HEK293 (cell line): ENCODE measurements around the gene CCND1.
A peak's percentile ranks its signal among the peaks of the same experiment; 100 is the strongest.

Source experiments
- CTCF ChIA-PET: fragments of 350-600 bp; formaldehyde crosslinking; extraction: SDS; loops from one replicate; lab custom pipeline; 2021; ENCODE audit warnings: antibody characterized with exemption; lab: Yijun Ruan, JAX
- POLR2A ChIA-PET: fragments of 300-600 bp; formaldehyde crosslinking; extraction: SDS; loops from one replicate; lab custom pipeline; 2020; ENCODE audit warnings: antibody characterized with exemption, inconsistent platforms; lab: Yijun Ruan, JAX
- H3K27ac ChIP-seq: fragments of 200-500 bp; sonication (Bioruptor generic); 2 replicates; pipeline ENCODE4 v1.5.1; 2014; ENCODE audit warnings: low read depth, low read length, control low read depth, inconsistent platforms; ENCODE audit errors: extremely low read depth
- H3K36me3 ChIP-seq, 2 experiments: fragments of 200-500 bp in 1 of 2; sonication (Bioruptor generic) in 1 of 2; 1 replicate in 1 of 2; 2 replicates in 1 of 2; pipeline ENCODE4 v1.5.1; 2014 to 2017; ENCODE audit warnings: inconsistent platforms in 2 of 2, low read length in 2 of 2; ENCODE audit not compliant: control insufficient read depth in 2 of 2, insufficient read depth in 1 of 2
- H3K4me1 ChIP-seq: fragments of 200-500 bp; sonication (Bioruptor generic); 2 replicates; pipeline ENCODE4 v1.5.1; 2014; ENCODE audit warnings: mild to moderate bottlenecking, low read length, inconsistent platforms; ENCODE audit not compliant: control insufficient read depth, insufficient read depth
- H3K4me3 ChIP-seq: 2 replicates; pipeline ENCODE4 v1.5.1; 2011; ENCODE audit warnings: low read depth, mild to moderate bottlenecking, control low read depth, low read length, moderate library complexity
- H3K9me3 ChIP-seq: fragments of 200-500 bp; sonication (Bioruptor generic); 2 replicates; pipeline ENCODE4 v1.5.1; 2014; ENCODE audit warnings: low read depth, low read length, inconsistent platforms; ENCODE audit not compliant: control insufficient read depth, insufficient read depth
- GLIS1 ChIP-seq: fragments of 450-650 bp; formaldehyde crosslinking; IDR thresholded peaks from 2 replicates; pipeline ENCODE4 v1.5.1; 2016; ENCODE audit warnings: missing biosample characterization, missing genetic modification characterization
- SCRT2 ChIP-seq: fragments of 450-650 bp; formaldehyde crosslinking; IDR thresholded peaks from 2 replicates; pipeline ENCODE4 v1.5.1; 2016; ENCODE audit warnings: missing biosample characterization, missing genetic modification characterization
- YY2 ChIP-seq: fragments of 450-650 bp; formaldehyde crosslinking; IDR thresholded peaks from 2 replicates; pipeline ENCODE4 v1.5.1; 2016; ENCODE audit warnings: missing biosample characterization, missing genetic modification characterization
- ZNF157 ChIP-seq: fragments of 450-650 bp; formaldehyde crosslinking; IDR thresholded peaks from 2 replicates; pipeline ENCODE4 v1.5.1; 2016; ENCODE audit warnings: missing biosample characterization, missing genetic modification characterization
- ZNF223 ChIP-seq: fragments of 450-650 bp; formaldehyde crosslinking; IDR thresholded peaks from 2 replicates; pipeline ENCODE4 v1.5.1; 2016; ENCODE audit warnings: missing biosample characterization, missing genetic modification characterization
- ZNF274 ChIP-seq, 2 experiments: fragments of 200-500 bp in 1 of 2; fragments of 450-650 bp in 1 of 2; sonication (Bioruptor generic) in 1 of 2; formaldehyde crosslinking in 1 of 2; IDR thresholded peaks; 2 replicates each; pipeline versions ENCODE4 v1.5.1 to v1.6.1; 2014 to 2016; ENCODE audit warnings: borderline replicate concordance in 1 of 2, inconsistent platforms in 1 of 2, low read length in 1 of 2, missing biosample characterization in 1 of 2, missing genetic modification characterization in 1 of 2
- ZNF292 ChIP-seq: fragments of 450-650 bp; formaldehyde crosslinking; IDR thresholded peaks from 2 replicates; pipeline ENCODE4 v1.5.1; 2016; ENCODE audit warnings: low read depth, missing biosample characterization, missing genetic modification characterization, borderline replicate concordance
- ZNF341 ChIP-seq: fragments of 450-650 bp; formaldehyde crosslinking; IDR thresholded peaks from 2 replicates; pipeline ENCODE4; 2016; ENCODE audit warnings: low read depth, missing biosample characterization, missing genetic modification characterization
- ZNF48 ChIP-seq: fragments of 450-650 bp; formaldehyde crosslinking; IDR thresholded peaks from 2 replicates; pipeline ENCODE4 v1.5.1; 2016; ENCODE audit warnings: missing biosample characterization, missing genetic modification characterization
- ZNF510 ChIP-seq: fragments of 450-650 bp; formaldehyde crosslinking; IDR thresholded peaks from 2 replicates; pipeline ENCODE4 v1.5.1; 2018; ENCODE audit warnings: mild to moderate bottlenecking, missing genetic modification characterization, missing biosample characterization; ENCODE audit not compliant: insufficient replicate concordance
- ZNF549 ChIP-seq: fragments of 450-650 bp; IDR thresholded peaks from 2 replicates; pipeline ENCODE4 v1.5.1; 2018; ENCODE audit warnings: missing biosample characterization, missing genetic modification characterization, mild to moderate bottlenecking, inconsistent platforms, moderate library complexity
- ZNF654 ChIP-seq: fragments of 450-650 bp; formaldehyde crosslinking; IDR thresholded peaks from 2 replicates; pipeline ENCODE4 v1.5.1; 2016; ENCODE audit warnings: low read depth, missing biosample characterization, missing genetic modification characterization
- ZNF664 ChIP-seq: fragments of 450-650 bp; formaldehyde crosslinking; IDR thresholded peaks from 2 replicates; pipeline ENCODE4 v1.5.1; 2016; ENCODE audit warnings: missing biosample characterization, missing genetic modification characterization
- ZNF76 ChIP-seq: fragments of 450-650 bp; formaldehyde crosslinking; IDR thresholded peaks from 2 replicates; pipeline ENCODE4; 2016; ENCODE audit warnings: low read depth, missing biosample characterization, missing genetic modification characterization, borderline replicate concordance
- ZNF768 ChIP-seq: fragments of 450-650 bp; formaldehyde crosslinking; IDR thresholded peaks from 2 replicates; pipeline ENCODE4 v1.5.1; 2018; ENCODE audit warnings: missing biosample characterization, mild to moderate bottlenecking, missing genetic modification characterization
- TF ChIP-seq, protein P1 (sequence below): fragments of 450-650 bp; formaldehyde crosslinking; IDR thresholded peaks from 2 replicates; pipeline ENCODE4 v1.5.1; 2016; ENCODE audit warnings: missing biosample characterization, missing genetic modification characterization
- TF ChIP-seq, protein P2 (sequence below): fragments of 450-650 bp; formaldehyde crosslinking; IDR thresholded peaks from 2 replicates; pipeline ENCODE4 v1.5.1; 2017; ENCODE audit warnings: missing biosample characterization, missing genetic modification characterization
- TF ChIP-seq, protein P3 (sequence below): sonication (generic); formaldehyde crosslinking; IDR thresholded peaks from 2 replicates; pipeline ENCODE4 v1.8.1; 2022; ENCODE audit warnings: mild to moderate bottlenecking, moderate library complexity, missing genetic modification reagents
- TF ChIP-seq, protein P4 (sequence below): fragments of 450-650 bp; formaldehyde crosslinking; IDR thresholded peaks from 2 replicates; pipeline ENCODE4 v1.5.1; 2016; ENCODE audit warnings: missing biosample characterization, missing genetic modification characterization
- TF ChIP-seq, protein P5 (sequence below): fragments of 450-650 bp; formaldehyde crosslinking; IDR thresholded peaks from 2 replicates; pipeline ENCODE4 v1.5.1; 2016; ENCODE audit warnings: missing biosample characterization, missing genetic modification characterization

The CCND1 gene

DNA sequence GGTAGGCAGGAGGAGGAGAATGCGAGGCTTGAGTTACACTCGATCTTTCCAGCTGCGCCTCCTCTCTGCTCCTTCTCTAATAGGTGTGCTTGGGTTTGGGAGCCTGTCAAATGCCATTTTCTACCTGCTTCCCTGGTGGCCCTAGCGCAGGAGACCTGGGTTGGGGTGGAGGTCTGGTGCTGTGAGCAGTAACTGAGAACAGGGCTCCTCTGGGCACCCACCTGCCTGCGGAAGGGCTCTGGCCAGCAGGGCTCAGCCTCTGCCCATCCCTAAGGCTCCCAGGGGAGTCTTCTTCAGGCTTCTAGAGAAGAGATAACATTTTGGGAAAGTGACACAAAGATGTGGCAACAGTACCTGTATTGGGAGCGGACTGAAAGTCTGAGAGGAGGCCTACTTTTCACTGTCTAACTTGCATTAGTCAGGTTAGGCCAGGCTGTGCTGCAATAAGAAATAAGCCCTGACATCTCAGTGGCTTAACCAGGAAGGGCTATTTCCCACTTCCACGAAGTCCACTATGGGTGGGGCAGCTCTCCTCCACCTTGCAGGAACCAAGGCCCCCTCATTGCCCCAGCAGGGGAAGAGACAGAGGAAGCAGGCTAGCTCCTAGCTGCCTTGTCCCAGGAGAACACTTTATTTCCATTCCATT, 41.8 kb downstream of the CCND1 start:
- Histone ChIP-seq H3K4me1 (no peaks in the 10 kb centered on the region), H3K27ac (no peak overlapping the region), H3K4me3 (no peak overlapping the region), H3K9me3 (no peaks in the 10 kb centered on the region), H3K36me3 (no peaks in the 10 kb centered on the region)
- TF ChIP-seq, protein P1, sequence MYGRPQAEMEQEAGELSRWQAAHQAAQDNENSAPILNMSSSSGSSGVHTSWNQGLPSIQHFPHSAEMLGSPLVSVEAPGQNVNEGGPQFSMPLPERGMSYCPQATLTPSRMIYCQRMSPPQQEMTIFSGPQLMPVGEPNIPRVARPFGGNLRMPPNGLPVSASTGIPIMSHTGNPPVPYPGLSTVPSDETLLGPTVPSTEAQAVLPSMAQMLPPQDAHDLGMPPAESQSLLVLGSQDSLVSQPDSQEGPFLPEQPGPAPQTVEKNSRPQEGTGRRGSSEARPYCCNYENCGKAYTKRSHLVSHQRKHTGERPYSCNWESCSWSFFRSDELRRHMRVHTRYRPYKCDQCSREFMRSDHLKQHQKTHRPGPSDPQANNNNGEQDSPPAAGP, result no peak
- TF ChIP-seq ZNF510 (tag by site-specific recombination) (no peak), ZNF157 (no peak), ZNF292 (tag by site-specific recombination) (no peak), ZNF76 (tag by site-specific recombination) (no peak)
- TF ChIP-seq, protein P2, sequence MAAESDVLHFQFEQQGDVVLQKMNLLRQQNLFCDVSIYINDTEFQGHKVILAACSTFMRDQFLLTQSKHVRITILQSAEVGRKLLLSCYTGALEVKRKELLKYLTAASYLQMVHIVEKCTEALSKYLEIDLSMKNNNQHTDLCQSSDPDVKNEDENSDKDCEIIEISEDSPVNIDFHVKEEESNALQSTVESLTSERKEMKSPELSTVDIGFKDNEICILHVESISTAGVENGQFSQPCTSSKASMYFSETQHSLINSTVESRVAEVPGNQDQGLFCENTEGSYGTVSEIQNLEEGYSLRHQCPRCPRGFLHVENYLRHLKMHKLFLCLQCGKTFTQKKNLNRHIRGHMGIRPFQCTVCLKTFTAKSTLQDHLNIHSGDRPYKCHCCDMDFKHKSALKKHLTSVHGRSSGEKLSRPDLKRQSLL (tag by site-specific recombination), result no peak
- TF ChIP-seq, protein P3, sequence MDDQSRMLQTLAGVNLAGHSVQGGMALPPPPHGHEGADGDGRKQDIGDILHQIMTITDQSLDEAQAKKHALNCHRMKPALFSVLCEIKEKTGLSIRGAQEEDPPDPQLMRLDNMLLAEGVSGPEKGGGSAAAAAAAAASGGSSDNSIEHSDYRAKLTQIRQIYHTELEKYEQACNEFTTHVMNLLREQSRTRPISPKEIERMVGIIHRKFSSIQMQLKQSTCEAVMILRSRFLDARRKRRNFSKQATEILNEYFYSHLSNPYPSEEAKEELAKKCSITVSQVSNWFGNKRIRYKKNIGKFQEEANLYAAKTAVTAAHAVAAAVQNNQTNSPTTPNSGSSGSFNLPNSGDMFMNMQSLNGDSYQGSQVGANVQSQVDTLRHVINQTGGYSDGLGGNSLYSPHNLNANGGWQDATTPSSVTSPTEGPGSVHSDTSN, result no peak
- TF ChIP-seq, protein P4, sequence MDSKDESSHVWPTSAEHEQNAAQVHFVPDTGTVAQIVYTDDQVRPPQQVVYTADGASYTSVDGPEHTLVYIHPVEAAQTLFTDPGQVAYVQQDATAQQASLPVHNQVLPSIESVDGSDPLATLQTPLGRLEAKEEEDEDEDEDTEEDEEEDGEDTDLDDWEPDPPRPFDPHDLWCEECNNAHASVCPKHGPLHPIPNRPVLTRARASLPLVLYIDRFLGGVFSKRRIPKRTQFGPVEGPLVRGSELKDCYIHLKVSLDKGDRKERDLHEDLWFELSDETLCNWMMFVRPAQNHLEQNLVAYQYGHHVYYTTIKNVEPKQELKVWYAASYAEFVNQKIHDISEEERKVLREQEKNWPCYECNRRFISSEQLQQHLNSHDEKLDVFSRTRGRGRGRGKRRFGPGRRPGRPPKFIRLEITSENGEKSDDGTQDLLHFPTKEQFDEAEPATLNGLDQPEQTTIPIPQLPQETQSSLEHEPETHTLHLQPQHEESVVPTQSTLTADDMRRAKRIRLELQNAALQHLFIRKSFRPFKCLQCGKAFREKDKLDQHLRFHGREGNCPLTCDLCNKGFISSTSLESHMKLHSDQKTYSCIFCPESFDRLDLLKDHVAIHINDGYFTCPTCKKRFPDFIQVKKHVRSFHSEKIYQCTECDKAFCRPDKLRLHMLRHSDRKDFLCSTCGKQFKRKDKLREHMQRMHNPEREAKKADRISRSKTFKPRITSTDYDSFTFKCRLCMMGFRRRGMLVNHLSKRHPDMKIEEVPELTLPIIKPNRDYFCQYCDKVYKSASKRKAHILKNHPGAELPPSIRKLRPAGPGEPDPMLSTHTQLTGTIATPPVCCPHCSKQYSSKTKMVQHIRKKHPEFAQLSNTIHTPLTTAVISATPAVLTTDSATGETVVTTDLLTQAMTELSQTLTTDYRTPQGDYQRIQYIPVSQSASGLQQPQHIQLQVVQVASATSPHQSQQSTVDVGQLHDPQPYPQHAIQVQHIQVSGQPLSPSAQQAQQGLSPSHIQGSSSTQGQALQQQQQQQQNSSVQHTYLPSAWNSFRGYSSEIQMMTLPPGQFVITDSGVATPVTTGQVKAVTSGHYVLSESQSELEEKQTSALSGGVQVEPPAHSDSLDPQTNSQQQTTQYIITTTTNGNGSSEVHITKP (tag by site-specific recombination), result no peak
- ChIA-PET CTCF (interaction anchor here (0.6 to 2.3 kb wide), 4 partner anchors 39 to 607 kb away, joined by 3 to 14 read pairs (median 3); no protein-coding TSS in a partner anchor), POLR2A (no interaction called here)

DNA sequence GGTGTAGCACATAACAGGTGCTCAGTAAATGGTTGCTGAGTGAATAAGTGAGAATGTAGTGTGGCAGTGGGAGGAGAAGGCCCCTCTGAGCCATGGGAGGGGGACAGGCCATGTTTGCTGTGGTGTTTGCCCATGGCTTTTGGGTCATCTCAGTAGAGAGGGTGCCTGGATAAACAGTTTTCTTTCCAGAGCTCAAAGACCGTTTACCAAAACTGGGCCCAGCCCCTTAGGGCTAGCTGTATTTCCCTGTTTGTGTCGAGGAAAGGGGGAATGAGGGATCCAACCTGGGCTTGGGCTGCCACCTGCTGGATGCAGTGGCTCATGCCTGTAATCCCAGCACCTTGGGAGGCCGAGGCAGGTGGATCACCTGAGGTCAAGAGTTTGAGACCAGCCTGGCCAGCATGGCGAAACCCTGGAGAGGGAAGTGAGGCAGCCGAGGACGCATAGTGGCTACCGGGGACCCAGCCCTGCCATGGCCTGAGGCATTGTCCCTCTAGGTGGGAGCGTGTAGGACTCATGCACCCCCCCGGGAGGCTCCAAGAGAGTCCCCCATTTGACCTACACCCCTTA, 42.9 kb downstream of the CCND1 start:
- POLR2A ChIA-PET, result interaction anchor here (0.6 to 1.1 kb wide), 3 partner anchors 9 to 1656 kb away, joined by 3 to 4 read pairs (median 4); partner anchors contain the start of gene LTO1
- CTCF ChIA-PET, result interaction anchor here (0.6 to 2.4 kb wide), 17 partner anchors 12 to 584 kb away, joined by 3 to 14 read pairs (median 4); no protein-coding TSS in a partner anchor
- TF ChIP-seq ZNF274 (IDR thresholded peaks at IDR 0.05; ENCODE audit: low read length) (no peak), ZNF274 (tag by site-specific recombination; IDR thresholded peaks at IDR 0.05; ENCODE audit: borderline replicate concordance) (no peak), GLIS1 (tag by site-specific recombination) (peak; percentile 56), SCRT2 (tag by site-specific recombination) (no peak), ZNF549 (tag by site-specific recombination) (no peak), ZNF341 (tag by site-specific recombination) (no peak), ZNF48 (tag by site-specific recombination) (no peak), YY2 (tag by site-specific recombination) (no peak), ZNF654 (tag by site-specific recombination) (peak; percentile 74), ZNF768 (tag by site-specific recombination) (no peak), ZNF664 (peak; percentile 41; the same call in 1 of the 2 replicates), ZNF223 (tag by site-specific recombination) (no peak)
- TF ChIP-seq, protein P5, sequence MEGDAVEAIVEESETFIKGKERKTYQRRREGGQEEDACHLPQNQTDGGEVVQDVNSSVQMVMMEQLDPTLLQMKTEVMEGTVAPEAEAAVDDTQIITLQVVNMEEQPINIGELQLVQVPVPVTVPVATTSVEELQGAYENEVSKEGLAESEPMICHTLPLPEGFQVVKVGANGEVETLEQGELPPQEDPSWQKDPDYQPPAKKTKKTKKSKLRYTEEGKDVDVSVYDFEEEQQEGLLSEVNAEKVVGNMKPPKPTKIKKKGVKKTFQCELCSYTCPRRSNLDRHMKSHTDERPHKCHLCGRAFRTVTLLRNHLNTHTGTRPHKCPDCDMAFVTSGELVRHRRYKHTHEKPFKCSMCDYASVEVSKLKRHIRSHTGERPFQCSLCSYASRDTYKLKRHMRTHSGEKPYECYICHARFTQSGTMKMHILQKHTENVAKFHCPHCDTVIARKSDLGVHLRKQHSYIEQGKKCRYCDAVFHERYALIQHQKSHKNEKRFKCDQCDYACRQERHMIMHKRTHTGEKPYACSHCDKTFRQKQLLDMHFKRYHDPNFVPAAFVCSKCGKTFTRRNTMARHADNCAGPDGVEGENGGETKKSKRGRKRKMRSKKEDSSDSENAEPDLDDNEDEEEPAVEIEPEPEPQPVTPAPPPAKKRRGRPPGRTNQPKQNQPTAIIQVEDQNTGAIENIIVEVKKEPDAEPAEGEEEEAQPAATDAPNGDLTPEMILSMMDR, result peak; percentile 55; the same call in 1 of the 2 replicates

More for the DNA sequence above, 42.9 kb downstream of the CCND1 start:
- H3K36me3 ChIP-seq, result no peaks in the 10 kb centered on the region
- no peaks in the 10 kb centered on the region for H3K9me3 ChIP-seq
- no peak overlapping the region for H3K27ac ChIP-seq
- no peaks in the 10 kb centered on the region for H3K4me1 ChIP-seq
- H3K4me3 ChIP-seq, result no peak overlapping the region
